SK-N-SH (cell line): ENCODE results near the gene APBA2. TPM values are rescaled to one million over a fixed set of nuclear protein-coding genes. Genes with fewer than 3 reads are reported as not detected.

Experiments
- CTCF ChIA-PET: fragments of 300-600, 350-600 bp; formaldehyde crosslinking; extraction: SDS; loops from one replicate; lab custom pipeline; 2021; lab: Yijun Ruan, JAX
- POLR2A ChIA-PET: fragments of 350-600 bp; sonication (Branson Sonifier 250); formaldehyde crosslinking; extraction: SDS; loops from one replicate; lab custom pipeline; 2020; ENCODE audit warnings: antibody characterized with exemption, inconsistent platforms; lab: Yijun Ruan, JAX
- DNase-seq: peaks from one replicate; pipeline ENCODE4 v3.0.0; 2012
- H2AFZ ChIP-seq: fragments of 200-600 bp; sonication (generic); 2 replicates; pipeline ENCODE4 v1.8.1; 2016; ENCODE audit warnings: antibody characterized with exemption, mild to moderate bottlenecking, low read depth
- H3F3A ChIP-seq: fragments of 200-600 bp; sonication (generic); replicated peaks from 2 replicates; pipeline ENCODE3; 2016; ENCODE audit warnings: antibody characterized with exemption, mild to moderate bottlenecking; ENCODE audit not compliant: insufficient read depth
- H3K27ac ChIP-seq, 2 experiments: fragments of 200-500 bp in 1 of 2; fragments of 200-600 bp in 1 of 2; sonication (Bioruptor generic) in 1 of 2; sonication (generic), shearing (Covaris generic) in 1 of 2; 2 replicates each; pipeline versions ENCODE4 v1.5.1 to v1.6.1; 2014 to 2016; ENCODE audit warnings: low read depth in 2 of 2, inconsistent platforms in 1 of 2, low read length in 1 of 2, mild to moderate bottlenecking in 1 of 2, mixed read lengths in 1 of 2
- H3K27me3 ChIP-seq: fragments of 200-600 bp; sonication (generic), shearing (Covaris generic); 2 replicates; pipeline ENCODE4 v1.6.1; 2016; ENCODE audit warnings: mixed run types; ENCODE audit not compliant: insufficient read depth
- H3K36me3 ChIP-seq, 2 experiments: fragments of 200-500 bp in 1 of 2; fragments of 200-600 bp in 1 of 2; sonication (Bioruptor generic) in 1 of 2; sonication (generic) in 1 of 2; replicated peaks in 1 of 2; 2 replicates each; pipeline versions ENCODE3 to v1.5.1; 2014 to 2016; ENCODE audit warnings: low read length in 1 of 2, mild to moderate bottlenecking in 1 of 2; ENCODE audit not compliant: insufficient read depth in 2 of 2, control insufficient read depth in 1 of 2
- H3K4me1 ChIP-seq, 2 experiments: fragments of 200-500 bp in 1 of 2; fragments of 200-600 bp in 1 of 2; sonication (Bioruptor generic) in 1 of 2; sonication (generic), shearing (Covaris generic) in 1 of 2; 2 replicates each; pipeline versions ENCODE4 v1.5.1 to v1.6.1; 2014 to 2016; ENCODE audit warnings: low read depth in 1 of 2, low read length in 1 of 2, mixed run types in 1 of 2; ENCODE audit not compliant: insufficient read depth in 2 of 2, control insufficient read depth in 1 of 2
- H3K4me2 ChIP-seq: fragments of 200-600 bp; sonication (generic), shearing (Covaris generic); 2 replicates; pipeline ENCODE4 v1.6.1; 2017; ENCODE audit warnings: mixed run types
- H3K4me3 ChIP-seq, 2 experiments: fragments of 200-500 bp in 1 of 2; fragments of 200-600 bp in 1 of 2; sonication (Bioruptor generic) in 1 of 2; sonication (generic), shearing (Covaris generic) in 1 of 2; 2 replicates each; pipeline versions ENCODE4 v1.5.1 to v1.8.1; 2014 to 2016; ENCODE audit warnings: low read depth in 2 of 2, inconsistent platforms in 1 of 2, low read length in 1 of 2, mild to moderate bottlenecking in 1 of 2, mixed read lengths in 1 of 2, moderate library complexity in 1 of 2
- H3K79me2 ChIP-seq: fragments of 200-600 bp; sonication (generic); 2 replicates; pipeline ENCODE4 v1.8.1; 2017; ENCODE audit warnings: mild to moderate bottlenecking; ENCODE audit not compliant: insufficient read depth
- H3K9ac ChIP-seq: fragments of 200-600 bp; sonication (generic); 2 replicates; pipeline ENCODE4 v1.6.1; 2017; ENCODE audit warnings: mixed run types
- H3K9me2 ChIP-seq: fragments of 200-600 bp; sonication (generic); 2 replicates; pipeline ENCODE4 v1.6.1; 2017; ENCODE audit warnings: mixed run types
- H3K9me3 ChIP-seq: fragments of 200-600 bp; sonication (generic); 2 replicates; pipeline ENCODE4 v1.6.1; 2017; ENCODE audit warnings: mixed run types, mild to moderate bottlenecking, moderate library complexity
- H4K20me1 ChIP-seq: fragments of 200-600 bp; sonication (generic); 2 replicates; pipeline ENCODE4 v1.6.1; 2017; ENCODE audit warnings: mild to moderate bottlenecking, mixed run types; ENCODE audit not compliant: insufficient read depth
- CHD2 ChIP-seq: fragments of 150-350 bp; IDR thresholded peaks from 2 replicates; pipeline ENCODE4 v1.6.1; 2018; ENCODE audit warnings: low read length; ENCODE audit not compliant: partially characterized antibody
- ELF1 ChIP-seq: IDR thresholded peaks from 2 replicates; pipeline ENCODE4 v1.4.0; 2012
- EP300 ChIP-seq, 2 experiments: IDR thresholded peaks; 2 replicates each; pipeline versions ENCODE4 v1.4.0 to v1.6.1; 2012; ENCODE audit warnings: borderline replicate concordance in 1 of 2, low read depth in 1 of 2, low read length in 1 of 2
- FOSL2 ChIP-seq: IDR thresholded peaks from 2 replicates; pipeline ENCODE4 v1.4.0; 2012; ENCODE audit warnings: low read depth, mild to moderate bottlenecking, moderate library complexity, borderline replicate concordance
- FOXM1 ChIP-seq: IDR thresholded peaks from 2 replicates; pipeline ENCODE4 v1.4.0; 2012; ENCODE audit warnings: low read depth, mild to moderate bottlenecking
- IRF3 ChIP-seq: fragments of 150-350 bp; IDR thresholded peaks from 2 replicates; pipeline ENCODE4 v1.6.1; 2016; ENCODE audit warnings: mild to moderate bottlenecking, low read depth, low read length
- MAX ChIP-seq: IDR thresholded peaks from 2 replicates; pipeline ENCODE4 v1.4.0; 2012; ENCODE audit warnings: low read depth
- MEF2A ChIP-seq: IDR thresholded peaks from 2 replicates; pipeline ENCODE4 v1.4.0; 2012; ENCODE audit warnings: low read depth, borderline replicate concordance
- NFIC ChIP-seq: IDR thresholded peaks from 2 replicates; pipeline ENCODE4 v1.4.0; 2012; ENCODE audit warnings: borderline replicate concordance
- NRF1 ChIP-seq: IDR thresholded peaks from 2 replicates; pipeline ENCODE4 v1.6.1; 2012; ENCODE audit warnings: low read depth, mild to moderate bottlenecking, low read length
- POLR2AphosphoS5 ChIP-seq: IDR thresholded peaks from 2 replicates; pipeline ENCODE4 v1.6.1; 2012; ENCODE audit warnings: low read depth, low read length
- RAD21 ChIP-seq: IDR thresholded peaks from 2 replicates; pipeline ENCODE4 v1.6.1; 2012; ENCODE audit warnings: mild to moderate bottlenecking, low read length
- RCOR1 ChIP-seq: fragments of 150-350 bp; IDR thresholded peaks from 2 replicates; pipeline ENCODE4 v1.6.1; 2017; ENCODE audit warnings: antibody characterized with exemption, low read length
- RXRA ChIP-seq: IDR thresholded peaks from 2 replicates; pipeline ENCODE4 v1.4.0; 2012; ENCODE audit warnings: low read depth, mild to moderate bottlenecking, borderline replicate concordance
- TCF12 ChIP-seq: IDR thresholded peaks from 2 replicates; pipeline ENCODE4 v1.4.0; 2012
- TEAD4 ChIP-seq: IDR thresholded peaks from 2 replicates; pipeline ENCODE4 v1.4.0; 2012; ENCODE audit warnings: mild to moderate bottlenecking, borderline replicate concordance; ENCODE audit not compliant: insufficient read depth
- WGBS: methylation state at CpG from one replicate; pipeline ENCODE4 v1.1.6; 2017; ENCODE audit warnings: low lambda C conversion rate; 5-methylcytosine and 5-hydroxymethylcytosine counted together
- polyA plus RNA-seq, 3 experiments: library from polyadenylated mRNA; depleted of rRNA; stranded (reverse); fragments of >200 nt; gene quantifications; 2 replicates each; pipeline ENCODE4 v1.2.3, GENCODE V29; 2012
- TF ChIP-seq, protein P1 (sequence below): IDR thresholded peaks from 2 replicates; pipeline ENCODE4 v1.4.0; 2012; ENCODE audit warnings: low read depth, borderline replicate concordance
- TF ChIP-seq, protein P2 (sequence below): fragments of 150-350 bp; IDR thresholded peaks from 2 replicates; pipeline ENCODE4 v1.6.1; 2017; ENCODE audit warnings: antibody characterized with exemption, low read length, low read depth, borderline replicate concordance

Gene APBA2
- polyA plus RNA-seq, 1 of the 3 experiments (the other 2 are of a cell fraction), result 12.7 TPM

GRCh38 chr15:28932361-28932760, 46.6 kb downstream of the APBA2 start:
- DNase-seq, result no peak
- POLR2A ChIA-PET, result no interaction called here

DNA sequence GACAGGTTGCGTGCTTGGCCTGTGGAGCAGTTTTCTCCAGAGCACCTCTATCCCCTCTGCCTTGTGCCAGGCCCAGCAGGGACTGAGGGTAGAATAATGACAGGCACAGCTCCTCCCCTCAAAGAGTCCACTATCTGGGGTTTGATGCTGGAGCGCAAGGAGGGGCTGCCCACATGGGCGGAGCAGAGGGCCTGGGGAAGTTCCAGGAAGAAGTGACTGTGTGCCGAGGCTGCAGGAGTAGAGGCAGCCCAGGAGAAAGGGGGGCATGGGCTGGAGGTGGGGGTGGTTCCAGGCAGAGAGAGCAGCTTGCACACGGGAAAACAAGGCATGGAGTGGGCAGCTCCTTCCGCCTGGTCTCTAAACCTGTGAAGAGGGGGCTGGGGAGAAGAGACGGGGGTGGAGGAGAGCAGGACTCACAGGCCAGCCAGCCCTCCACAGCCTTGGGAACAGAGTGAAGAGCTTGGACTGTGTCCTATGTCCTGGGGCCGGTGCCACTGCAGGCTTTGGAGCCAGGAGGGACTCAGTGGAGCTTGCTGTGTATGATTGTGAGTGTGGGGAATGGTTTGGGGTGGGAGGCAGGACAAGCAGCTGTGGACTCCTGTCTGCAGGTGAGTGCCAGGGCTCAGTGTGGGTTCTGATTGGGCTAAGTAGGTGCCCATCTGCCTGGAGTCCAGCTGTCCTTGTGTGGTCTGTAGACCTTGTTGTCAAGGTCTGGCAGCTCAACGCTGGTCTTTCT, 48.1 kb downstream of the APBA2 start:
- Histone ChIP-seq H3K4me1 (peaks cover 0 to 24% of the 10 kb centered on the region in 2 experiments; a peak in 1 of 4 replicates), H4K20me1 (no peaks in the 10 kb centered on the region), H3K27me3 (no peaks in the 10 kb centered on the region), H3F3A (no peaks in the 10 kb centered on the region), H2AFZ (no peak overlapping the region), H3K9ac (no peak overlapping the region), H3K4me2 (no peak overlapping the region), H3K9me3 (no peaks in the 10 kb centered on the region), H3K27ac (no peak overlapping the region; a peak in 1 of 4 replicates), H3K36me3 (no peaks in the 10 kb centered on the region), H3K4me3 (no peak overlapping the region), H3K9me2 (no peaks in the 10 kb centered on the region), H3K79me2 (no peaks in the 10 kb centered on the region)
- 74% methylated on average over 9 of the region's 9 CpGs for whole genome bisulfite sequencing
- no peak for DNase-seq
- TF ChIP-seq, protein P1, sequence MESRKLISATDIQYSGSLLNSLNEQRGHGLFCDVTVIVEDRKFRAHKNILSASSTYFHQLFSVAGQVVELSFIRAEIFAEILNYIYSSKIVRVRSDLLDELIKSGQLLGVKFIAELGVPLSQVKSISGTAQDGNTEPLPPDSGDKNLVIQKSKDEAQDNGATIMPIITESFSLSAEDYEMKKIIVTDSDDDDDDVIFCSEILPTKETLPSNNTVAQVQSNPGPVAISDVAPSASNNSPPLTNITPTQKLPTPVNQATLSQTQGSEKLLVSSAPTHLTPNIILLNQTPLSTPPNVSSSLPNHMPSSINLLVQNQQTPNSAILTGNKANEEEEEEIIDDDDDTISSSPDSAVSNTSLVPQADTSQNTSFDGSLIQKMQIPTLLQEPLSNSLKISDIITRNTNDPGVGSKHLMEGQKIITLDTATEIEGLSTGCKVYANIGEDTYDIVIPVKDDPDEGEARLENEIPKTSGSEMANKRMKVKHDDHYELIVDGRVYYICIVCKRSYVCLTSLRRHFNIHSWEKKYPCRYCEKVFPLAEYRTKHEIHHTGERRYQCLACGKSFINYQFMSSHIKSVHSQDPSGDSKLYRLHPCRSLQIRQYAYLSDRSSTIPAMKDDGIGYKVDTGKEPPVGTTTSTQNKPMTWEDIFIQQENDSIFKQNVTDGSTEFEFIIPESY, result no peak
- ChIA-PET CTCF (no interaction called here), POLR2A (no interaction called here)

More at GRCh38 chr15:28932361-28932760, 46.6 kb downstream of the APBA2 start:
- Histone ChIP-seq H3K9me3 (no peaks in the 10 kb centered on the region), H3K4me2 (no peak overlapping the region), H3K27me3 (no peaks in the 10 kb centered on the region), H3K9me2 (no peaks in the 10 kb centered on the region), H3F3A (no peaks in the 10 kb centered on the region), H3K36me3 (no peaks in the 10 kb centered on the region), H3K4me3 (no peak overlapping the region; a peak in 1 of 4 replicates), H4K20me1 (no peaks in the 10 kb centered on the region), H3K9ac (no peak overlapping the region), H3K79me2 (no peaks in the 10 kb centered on the region), H3K27ac (no peak overlapping the region), H3K4me1 (peaks cover 0 to 24% of the 10 kb centered on the region in 2 experiments; a peak in 1 of 4 replicates), H2AFZ (no peak overlapping the region)
- 73% methylated on average over 4 of the region's 4 CpGs for WGBS
- TF ChIP-seq RCOR1, result no peak
- TF ChIP-seq POLR2AphosphoS5, result no peak
- no peak for TF ChIP-seq MAX
- TF ChIP-seq TEAD4, result no peak
- no peak for TF ChIP-seq RXRA
- no peak for TF ChIP-seq FOSL2
- TF ChIP-seq NFIC, result no peak
- no peak for TF ChIP-seq CHD2
- TF ChIP-seq, protein P2, sequence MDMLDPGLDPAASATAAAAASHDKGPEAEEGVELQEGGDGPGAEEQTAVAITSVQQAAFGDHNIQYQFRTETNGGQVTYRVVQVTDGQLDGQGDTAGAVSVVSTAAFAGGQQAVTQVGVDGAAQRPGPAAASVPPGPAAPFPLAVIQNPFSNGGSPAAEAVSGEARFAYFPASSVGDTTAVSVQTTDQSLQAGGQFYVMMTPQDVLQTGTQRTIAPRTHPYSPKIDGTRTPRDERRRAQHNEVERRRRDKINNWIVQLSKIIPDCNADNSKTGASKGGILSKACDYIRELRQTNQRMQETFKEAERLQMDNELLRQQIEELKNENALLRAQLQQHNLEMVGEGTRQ, result no peak
- TF ChIP-seq TCF12, result no peak
- TF ChIP-seq ELF1, result no peak
- no peak for TF ChIP-seq EP300 (IDR thresholded peaks at IDR 0.05; ENCODE audit: borderline replicate concordance in 1 of 2, low read depth in 1 of 2, low read length in 1 of 2)
- TF ChIP-seq FOXM1, result no peak
- no peak for TF ChIP-seq RAD21
- no peak for TF ChIP-seq NRF1
- no peak for TF ChIP-seq MEF2A
- TF ChIP-seq IRF3, result no peak
- CTCF ChIA-PET, result no interaction called here
